Liver (tissue), 9 donors: ENCODE measurements around the gene DHX35. TPM values are rescaled to one million over a fixed set of nuclear protein-coding genes. Genes with fewer than 3 reads are reported as not detected.

Source experiments
- DNase-seq: peaks from one replicate; pipeline ENCODE4 v3.0.0-alpha.2; 2017; ENCODE audit warnings: low spot score
- H3K27ac ChIP-seq, 2 donors: one replicate each; pipeline ENCODE4 v1.7.0; 2013; ENCODE audit warnings: inconsistent platforms in 2 of 2, low read length in 2 of 2, control low read depth in 1 of 2, low read depth in 1 of 2, mild to moderate bottlenecking in 1 of 2
- H3K27me3 ChIP-seq, 4 donors: one replicate each; pipeline versions ENCODE4 v1.6.1 to v1.7.0; 2013; ENCODE audit warnings: low read length in 3 of 4, inconsistent platforms in 1 of 4, mild to moderate bottlenecking in 1 of 4, moderate library complexity in 1 of 4; ENCODE audit not compliant: control insufficient read depth in 4 of 4, insufficient read depth in 4 of 4
- H3K36me3 ChIP-seq, 4 donors: one replicate each; pipeline versions ENCODE4 v1.6.1 to v1.7.0; 2013; ENCODE audit warnings: low read length in 3 of 4, mild to moderate bottlenecking in 3 of 4, low read depth in 1 of 4, moderate library complexity in 1 of 4; ENCODE audit not compliant: control insufficient read depth in 4 of 4, insufficient read depth in 3 of 4
- H3K4me1 ChIP-seq, 4 donors: one replicate each; pipeline versions ENCODE4 v1.6.1 to v1.7.0; 2013; ENCODE audit warnings: low read length in 3 of 4, mild to moderate bottlenecking in 3 of 4, moderate library complexity in 1 of 4; ENCODE audit not compliant: control insufficient read depth in 4 of 4, insufficient read depth in 4 of 4
- H3K4me3 ChIP-seq, 3 donors: one replicate each; pipeline versions ENCODE4 v1.6.1 to v1.7.0; 2013; ENCODE audit warnings: low read length in 3 of 3, control low read depth in 1 of 3, low read depth in 1 of 3, mild to moderate bottlenecking in 1 of 3
- H3K9ac ChIP-seq, 2 donors: one replicate each; pipeline ENCODE4 v1.7.0; 2013; ENCODE audit warnings: low read length in 2 of 2, mild to moderate bottlenecking in 2 of 2, moderate library complexity in 2 of 2, control low read depth in 1 of 2, low read depth in 1 of 2
- H3K9me3 ChIP-seq, 4 donors: one replicate each; pipeline versions ENCODE4 v1.6.1 to v1.7.0; 2013; ENCODE audit warnings: low read length in 3 of 4; ENCODE audit not compliant: control insufficient read depth in 4 of 4
- EGR1 ChIP-seq, 2 donors: IDR thresholded peaks; 2 replicates each; pipeline ENCODE4 v1.6.1; 2016 to 2018; ENCODE audit warnings: antibody characterized with exemption in 2 of 2, low read depth in 2 of 2
- FOXA2 ChIP-seq: IDR thresholded peaks from 2 replicates; pipeline ENCODE4 v1.6.1; 2016; ENCODE audit warnings: antibody characterized with exemption
- GABPA ChIP-seq, 2 donors: IDR thresholded peaks in 1 of 2; conservative IDR thresholded peaks in 1 of 2; 2 replicates each; pipeline ENCODE4 v1.6.1; 2016; ENCODE audit warnings: antibody characterized with exemption in 2 of 2, mild to moderate bottlenecking in 1 of 2, moderate library complexity in 1 of 2
- HNF4A ChIP-seq, 2 donors: conservative IDR thresholded peaks; 2 replicates each; pipeline ENCODE4 v1.6.1; 2016; ENCODE audit warnings: antibody characterized with exemption in 2 of 2, mild to moderate bottlenecking in 2 of 2
- HNF4G ChIP-seq: IDR thresholded peaks from 2 replicates; pipeline ENCODE4 v1.6.1; 2016; ENCODE audit warnings: antibody characterized with exemption
- JUND ChIP-seq, 2 donors: IDR thresholded peaks; 2 replicates each; pipeline ENCODE4 v1.6.1; 2016; ENCODE audit warnings: antibody characterized with exemption in 2 of 2
- NR2F2 ChIP-seq: IDR thresholded peaks from 2 replicates; pipeline ENCODE4 v1.6.1; 2016; ENCODE audit warnings: antibody characterized with exemption
- RAD21 ChIP-seq, 2 donors: IDR thresholded peaks; 2 replicates each; pipeline ENCODE4 v1.6.1; 2016; ENCODE audit warnings: antibody characterized with exemption in 2 of 2, mild to moderate bottlenecking in 2 of 2
- RXRA ChIP-seq, 2 donors: IDR thresholded peaks; 2 replicates each; pipeline ENCODE4 v1.6.1; 2017 to 2018; ENCODE audit warnings: antibody characterized with exemption in 2 of 2, mild to moderate bottlenecking in 1 of 2
- SP1 ChIP-seq: IDR thresholded peaks from 2 replicates; pipeline ENCODE4 v1.6.1; 2018; ENCODE audit warnings: antibody characterized with exemption, mild to moderate bottlenecking
- TAF1 ChIP-seq: conservative IDR thresholded peaks from 2 replicates; pipeline ENCODE4 v1.6.1; 2016; ENCODE audit warnings: antibody characterized with exemption, mild to moderate bottlenecking
- YY1 ChIP-seq: IDR thresholded peaks from 2 replicates; pipeline ENCODE4 v1.6.1; 2016; ENCODE audit warnings: antibody characterized with exemption, mild to moderate bottlenecking
- WGBS: extraction: QIAGEN DNeasy Blood & Tissue Kit; methylation state at CpG from one replicate; pipeline ENCODE4 v1.1.7; 2013; 5-methylcytosine and 5-hydroxymethylcytosine counted together
- polyA plus RNA-seq, 2 donors: library from polyadenylated mRNA; stranded (reverse) in 1 of 2; unstranded in 1 of 2; fragments of 200-250 nt in 1 of 2; fragments of >200 nt in 1 of 2; fragmentation: Nextera tagmentation in 1 of 2; extraction: Ambion mirVana in 1 of 2; gene quantifications; one replicate each; pipeline versions ENCODE4 v1.2.1 to v1.2.3, GENCODE V29; 2013 to 2015
- total RNA-seq, 2 donors: library from RNA; depleted of rRNA; stranded (reverse); fragments of >200 nt; gene quantifications; one replicate each; pipeline ENCODE4 v1.2.3, GENCODE V29; 2014
- TF ChIP-seq, protein P1 (sequence below): IDR thresholded peaks from 2 replicates; pipeline ENCODE4 v1.6.1; 2016; ENCODE audit warnings: antibody characterized with exemption
- TF ChIP-seq, protein P2 (sequence below): IDR thresholded peaks from 2 replicates; pipeline ENCODE4 v1.6.1; 2016; ENCODE audit warnings: antibody characterized with exemption
- TF ChIP-seq, protein P3 (sequence below): fragments of 150-350 bp; IDR thresholded peaks from 2 replicates; pipeline ENCODE4 v1.5.1; 2017; ENCODE audit warnings: improper control_type of control experiment, low read depth, low read length; ENCODE audit not compliant: missing input control
- TF ChIP-seq, protein P4 (sequence below): IDR thresholded peaks from 2 replicates; pipeline ENCODE4 v1.6.1; 2016; ENCODE audit warnings: antibody characterized with exemption, mild to moderate bottlenecking
- TF ChIP-seq, protein P5 (sequence below): IDR thresholded peaks from 2 replicates; pipeline ENCODE4 v1.6.1; 2016; ENCODE audit warnings: antibody characterized with exemption
- donor health status: healthy.
- donor health status: healthy.
- donor health status: healthy.
- donor health status: healthy.
- donor health status: healthy.

The DHX35 gene
- total and polyA plus RNA-seq, 4 donors: 2.7 to 10.6 (median 4.8) TPM

DNA sequence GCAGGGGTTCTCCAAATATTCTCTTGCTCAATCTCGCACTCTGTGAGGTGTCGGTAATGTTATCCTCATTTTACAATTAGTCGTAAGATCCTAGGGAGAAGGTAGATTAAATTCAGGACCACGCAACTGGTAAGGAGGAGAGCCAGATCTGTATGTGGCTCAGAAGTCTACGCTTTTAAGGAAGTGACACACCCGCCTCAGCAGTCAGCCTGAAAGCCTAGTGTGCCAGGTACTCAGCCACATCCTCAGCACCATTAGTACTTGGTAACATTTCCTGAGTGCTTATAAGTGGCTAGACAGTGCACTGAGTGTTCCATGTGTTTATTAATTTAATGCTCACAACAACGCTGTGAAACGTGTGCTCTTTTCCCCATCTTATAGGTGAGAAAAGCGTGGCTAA lies 63.7 kb downstream of the DHX35 start:
- WGBS: 92% methylated on average over 9 of the region's 9 CpGs
- H3K27ac ChIP-seq: no peak overlapping the region
- H3K36me3 ChIP-seq: peaks cover 14 to 56% (median 35%) of the 10 kb centered on the region in 4 donors
- DNase-seq: no peak
- H3K9me3 ChIP-seq: no peaks in the 10 kb centered on the region
- no peak overlapping the region for H3K9ac ChIP-seq
- TF ChIP-seq HNF4A (conservative IDR thresholded peaks at IDR 0.05): no peak
- no peak for TF ChIP-seq YY1
- no peak for TF ChIP-seq FOXA2
- TF ChIP-seq SP1: no peak
- TF ChIP-seq, protein P1, sequence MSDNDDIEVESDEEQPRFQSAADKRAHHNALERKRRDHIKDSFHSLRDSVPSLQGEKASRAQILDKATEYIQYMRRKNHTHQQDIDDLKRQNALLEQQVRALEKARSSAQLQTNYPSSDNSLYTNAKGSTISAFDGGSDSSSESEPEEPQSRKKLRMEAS: no peak
- TF ChIP-seq, protein P2, sequence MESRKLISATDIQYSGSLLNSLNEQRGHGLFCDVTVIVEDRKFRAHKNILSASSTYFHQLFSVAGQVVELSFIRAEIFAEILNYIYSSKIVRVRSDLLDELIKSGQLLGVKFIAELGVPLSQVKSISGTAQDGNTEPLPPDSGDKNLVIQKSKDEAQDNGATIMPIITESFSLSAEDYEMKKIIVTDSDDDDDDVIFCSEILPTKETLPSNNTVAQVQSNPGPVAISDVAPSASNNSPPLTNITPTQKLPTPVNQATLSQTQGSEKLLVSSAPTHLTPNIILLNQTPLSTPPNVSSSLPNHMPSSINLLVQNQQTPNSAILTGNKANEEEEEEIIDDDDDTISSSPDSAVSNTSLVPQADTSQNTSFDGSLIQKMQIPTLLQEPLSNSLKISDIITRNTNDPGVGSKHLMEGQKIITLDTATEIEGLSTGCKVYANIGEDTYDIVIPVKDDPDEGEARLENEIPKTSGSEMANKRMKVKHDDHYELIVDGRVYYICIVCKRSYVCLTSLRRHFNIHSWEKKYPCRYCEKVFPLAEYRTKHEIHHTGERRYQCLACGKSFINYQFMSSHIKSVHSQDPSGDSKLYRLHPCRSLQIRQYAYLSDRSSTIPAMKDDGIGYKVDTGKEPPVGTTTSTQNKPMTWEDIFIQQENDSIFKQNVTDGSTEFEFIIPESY: no peak
- TF ChIP-seq, protein P3, sequence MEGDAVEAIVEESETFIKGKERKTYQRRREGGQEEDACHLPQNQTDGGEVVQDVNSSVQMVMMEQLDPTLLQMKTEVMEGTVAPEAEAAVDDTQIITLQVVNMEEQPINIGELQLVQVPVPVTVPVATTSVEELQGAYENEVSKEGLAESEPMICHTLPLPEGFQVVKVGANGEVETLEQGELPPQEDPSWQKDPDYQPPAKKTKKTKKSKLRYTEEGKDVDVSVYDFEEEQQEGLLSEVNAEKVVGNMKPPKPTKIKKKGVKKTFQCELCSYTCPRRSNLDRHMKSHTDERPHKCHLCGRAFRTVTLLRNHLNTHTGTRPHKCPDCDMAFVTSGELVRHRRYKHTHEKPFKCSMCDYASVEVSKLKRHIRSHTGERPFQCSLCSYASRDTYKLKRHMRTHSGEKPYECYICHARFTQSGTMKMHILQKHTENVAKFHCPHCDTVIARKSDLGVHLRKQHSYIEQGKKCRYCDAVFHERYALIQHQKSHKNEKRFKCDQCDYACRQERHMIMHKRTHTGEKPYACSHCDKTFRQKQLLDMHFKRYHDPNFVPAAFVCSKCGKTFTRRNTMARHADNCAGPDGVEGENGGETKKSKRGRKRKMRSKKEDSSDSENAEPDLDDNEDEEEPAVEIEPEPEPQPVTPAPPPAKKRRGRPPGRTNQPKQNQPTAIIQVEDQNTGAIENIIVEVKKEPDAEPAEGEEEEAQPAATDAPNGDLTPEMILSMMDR: no peak
- TF ChIP-seq RXRA (IDR thresholded peaks at IDR 0.05): no peak
- no peak for TF ChIP-seq TAF1
- H3K27me3 ChIP-seq: no peaks in the 10 kb centered on the region
- no peak overlapping the region for H3K4me3 ChIP-seq
- no peaks in the 10 kb centered on the region for H3K4me1 ChIP-seq

DNA sequence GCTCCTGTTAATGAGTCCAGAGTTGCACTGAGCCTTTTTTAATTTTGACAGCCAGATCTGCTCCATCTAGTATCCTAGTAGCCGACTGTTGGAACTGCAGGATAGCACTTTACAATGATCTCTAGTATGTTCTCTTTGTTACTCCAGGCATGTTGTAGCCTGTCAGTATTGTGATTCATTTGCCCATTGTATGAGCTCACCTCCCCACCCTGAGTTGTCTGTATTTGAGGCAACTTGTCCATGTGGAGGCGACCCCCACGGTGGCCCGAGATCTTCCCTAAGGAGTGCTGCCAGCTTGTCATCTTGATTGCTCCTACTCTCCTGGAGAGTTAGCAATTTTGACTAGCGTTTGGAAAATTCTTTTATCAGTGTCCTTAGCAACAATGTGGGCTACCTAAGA lies 67.2 kb downstream of the DHX35 start:
- TF ChIP-seq, protein P1: no peak
- Histone ChIP-seq H3K9ac (no peak overlapping the region), H3K36me3 (peaks cover 10 to 39% (median 27%) of the 10 kb centered on the region in 4 donors)

DNA sequence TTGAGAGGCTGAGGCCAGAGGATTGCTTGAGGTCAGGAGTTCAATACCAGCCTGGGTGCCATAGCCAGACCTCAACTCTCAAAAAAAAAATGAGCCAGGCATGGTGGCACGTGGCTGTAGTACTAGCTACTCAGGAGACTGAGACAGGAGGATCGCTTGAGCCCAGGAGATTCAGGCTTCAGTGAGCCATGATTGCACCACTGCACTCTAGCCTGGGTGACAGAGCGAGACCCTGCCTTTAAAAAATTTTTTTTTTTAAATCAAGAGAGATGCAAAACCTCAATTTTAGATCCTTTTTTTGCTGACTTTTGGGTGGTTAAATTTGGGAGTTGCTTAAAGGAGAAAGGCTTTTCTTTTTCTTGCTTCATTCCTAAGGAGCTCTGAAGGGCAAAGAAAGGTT lies 70.9 kb downstream of the DHX35 start:
- no peak overlapping the region for H3K4me3 ChIP-seq
- no peaks in the 10 kb centered on the region for H3K27me3 ChIP-seq
- no peak for DNase-seq
- 94% methylated on average over 3 of the region's 3 CpGs for WGBS
- H3K4me1 ChIP-seq: no peaks in the 10 kb centered on the region
- no peak overlapping the region for H3K9ac ChIP-seq
- H3K27ac ChIP-seq: no peak overlapping the region
- peaks cover 12 to 54% (median 28%) of the 10 kb centered on the region in 4 donors for H3K36me3 ChIP-seq
- no peaks in the 10 kb centered on the region for H3K9me3 ChIP-seq
- TF ChIP-seq HNF4G: no peak
- TF ChIP-seq NR2F2: no peak
- TF ChIP-seq EGR1 (IDR thresholded peaks at IDR 0.05; ENCODE audit: low read depth in 2 of 2): no peak
- no peak for TF ChIP-seq JUND (IDR thresholded peaks at IDR 0.05)
- TF ChIP-seq, protein P4, sequence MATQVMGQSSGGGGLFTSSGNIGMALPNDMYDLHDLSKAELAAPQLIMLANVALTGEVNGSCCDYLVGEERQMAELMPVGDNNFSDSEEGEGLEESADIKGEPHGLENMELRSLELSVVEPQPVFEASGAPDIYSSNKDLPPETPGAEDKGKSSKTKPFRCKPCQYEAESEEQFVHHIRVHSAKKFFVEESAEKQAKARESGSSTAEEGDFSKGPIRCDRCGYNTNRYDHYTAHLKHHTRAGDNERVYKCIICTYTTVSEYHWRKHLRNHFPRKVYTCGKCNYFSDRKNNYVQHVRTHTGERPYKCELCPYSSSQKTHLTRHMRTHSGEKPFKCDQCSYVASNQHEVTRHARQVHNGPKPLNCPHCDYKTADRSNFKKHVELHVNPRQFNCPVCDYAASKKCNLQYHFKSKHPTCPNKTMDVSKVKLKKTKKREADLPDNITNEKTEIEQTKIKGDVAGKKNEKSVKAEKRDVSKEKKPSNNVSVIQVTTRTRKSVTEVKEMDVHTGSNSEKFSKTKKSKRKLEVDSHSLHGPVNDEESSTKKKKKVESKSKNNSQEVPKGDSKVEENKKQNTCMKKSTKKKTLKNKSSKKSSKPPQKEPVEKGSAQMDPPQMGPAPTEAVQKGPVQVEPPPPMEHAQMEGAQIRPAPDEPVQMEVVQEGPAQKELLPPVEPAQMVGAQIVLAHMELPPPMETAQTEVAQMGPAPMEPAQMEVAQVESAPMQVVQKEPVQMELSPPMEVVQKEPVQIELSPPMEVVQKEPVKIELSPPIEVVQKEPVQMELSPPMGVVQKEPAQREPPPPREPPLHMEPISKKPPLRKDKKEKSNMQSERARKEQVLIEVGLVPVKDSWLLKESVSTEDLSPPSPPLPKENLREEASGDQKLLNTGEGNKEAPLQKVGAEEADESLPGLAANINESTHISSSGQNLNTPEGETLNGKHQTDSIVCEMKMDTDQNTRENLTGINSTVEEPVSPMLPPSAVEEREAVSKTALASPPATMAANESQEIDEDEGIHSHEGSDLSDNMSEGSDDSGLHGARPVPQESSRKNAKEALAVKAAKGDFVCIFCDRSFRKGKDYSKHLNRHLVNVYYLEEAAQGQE: no peak
- TF ChIP-seq, protein P5, sequence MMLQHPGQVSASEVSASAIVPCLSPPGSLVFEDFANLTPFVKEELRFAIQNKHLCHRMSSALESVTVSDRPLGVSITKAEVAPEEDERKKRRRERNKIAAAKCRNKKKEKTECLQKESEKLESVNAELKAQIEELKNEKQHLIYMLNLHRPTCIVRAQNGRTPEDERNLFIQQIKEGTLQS: no peak
- no peak for TF ChIP-seq RAD21 (IDR thresholded peaks at IDR 0.05)
- no peak for TF ChIP-seq SP1
- no peak for TF ChIP-seq HNF4A (conservative IDR thresholded peaks at IDR 0.05)
- no peak for TF ChIP-seq YY1
- no peak for TF ChIP-seq TAF1
- TF ChIP-seq, protein P3: no peak
- TF ChIP-seq, protein P1: no peak
- no peak for TF ChIP-seq GABPA (IDR thresholded peaks at IDR 0.05 in 1 of 2, conservative IDR thresholded peaks at IDR 0.05 in 1 of 2)
- TF ChIP-seq FOXA2: no peak
- no peak for TF ChIP-seq RXRA (IDR thresholded peaks at IDR 0.05)

More for the DNA sequence above, 67.2 kb downstream of the DHX35 start:
- Histone ChIP-seq H3K27ac (no peak overlapping the region), H3K4me3 (no peak overlapping the region), H3K27me3 (no peaks in the 10 kb centered on the region), H3K4me1 (no peaks in the 10 kb centered on the region), H3K9me3 (no peaks in the 10 kb centered on the region)
- no peak for DNase-seq
- WGBS: 96% methylated on average over 5 of the region's 5 CpGs
